HK-2 (cell line): ENCODE data around the gene ERMAP.
"Not testable (repeated sequence)": the region's sequence is repeated elsewhere in the genome, so short reads cannot be mapped to it uniquely, and the experiment has no call there.

Source experiments
- DNase-seq: peaks from one replicate; pipeline ENCODE4 v3.0.0-alpha.2; 2018; ENCODE audit not compliant: unreplicated experiment

ERMAP gene

DNA sequence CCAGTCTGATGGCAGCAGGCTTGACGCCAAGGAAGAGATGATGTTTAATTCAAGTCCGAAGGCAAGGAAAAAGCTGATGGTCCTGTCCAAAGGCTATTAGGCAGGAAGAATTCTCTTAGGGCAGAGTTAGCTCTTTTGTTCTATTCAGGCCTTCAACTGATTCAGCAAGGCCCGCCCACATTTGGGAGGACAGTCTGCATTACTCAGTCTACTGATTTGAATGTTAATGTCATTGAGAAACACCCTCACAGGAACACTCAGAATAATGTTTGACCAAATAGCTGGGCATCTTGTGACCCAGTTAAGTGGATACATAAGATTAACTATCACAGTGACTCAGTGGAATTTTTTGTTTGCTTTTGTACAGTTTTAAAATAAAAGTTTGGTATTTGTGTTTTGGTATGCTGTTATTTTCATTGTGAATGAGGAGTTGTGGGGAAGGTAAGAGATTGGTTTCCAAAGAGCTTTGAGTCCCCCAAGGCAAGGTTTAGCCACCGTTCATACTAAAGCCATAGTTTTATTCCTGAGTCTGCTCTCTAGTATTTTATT is 27.7 kb downstream of the ERMAP start:
- DNase-seq: peak; percentile 26

GRCh38 chr1:42845193-42845592 is 28.3 kb downstream of the ERMAP start:
- no peak for DNase-seq

DNA sequence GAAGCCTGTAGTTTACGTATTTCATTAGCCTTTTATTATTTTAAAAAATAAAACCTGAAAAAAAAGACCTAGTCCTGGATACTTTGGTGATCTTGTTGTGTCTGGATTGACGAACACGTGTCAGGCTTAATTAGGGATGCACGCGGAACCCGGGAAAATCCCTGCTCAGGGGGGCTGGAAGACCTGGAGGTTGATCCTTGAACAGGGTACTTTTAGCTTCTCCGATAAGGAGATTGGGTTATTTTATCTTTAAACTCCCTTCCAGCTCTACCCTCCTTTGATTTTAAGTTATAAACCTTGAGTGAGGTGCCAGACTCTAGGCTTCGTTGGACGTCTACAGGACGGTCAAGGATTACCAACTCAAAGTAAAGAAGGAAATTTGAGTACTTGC is 28.9 kb downstream of the ERMAP start:
- DNase-seq: no peak

- DNase-seq: peak; percentile 94
These were observed 29.6 kb downstream of the ERMAP start, which contains the start of gene ZNF691 for GRCh38 chr1:42846257-42847110. Gene ZNF691, plus strand, starts transcription at chr1:42846613. Its CDS starts 3,046 bp downstream, at chr1:42849659.

GRCh38 chr1:42847111-42847595 is 30.2 kb downstream of the ERMAP start:
- no peak for DNase-seq

DNA sequence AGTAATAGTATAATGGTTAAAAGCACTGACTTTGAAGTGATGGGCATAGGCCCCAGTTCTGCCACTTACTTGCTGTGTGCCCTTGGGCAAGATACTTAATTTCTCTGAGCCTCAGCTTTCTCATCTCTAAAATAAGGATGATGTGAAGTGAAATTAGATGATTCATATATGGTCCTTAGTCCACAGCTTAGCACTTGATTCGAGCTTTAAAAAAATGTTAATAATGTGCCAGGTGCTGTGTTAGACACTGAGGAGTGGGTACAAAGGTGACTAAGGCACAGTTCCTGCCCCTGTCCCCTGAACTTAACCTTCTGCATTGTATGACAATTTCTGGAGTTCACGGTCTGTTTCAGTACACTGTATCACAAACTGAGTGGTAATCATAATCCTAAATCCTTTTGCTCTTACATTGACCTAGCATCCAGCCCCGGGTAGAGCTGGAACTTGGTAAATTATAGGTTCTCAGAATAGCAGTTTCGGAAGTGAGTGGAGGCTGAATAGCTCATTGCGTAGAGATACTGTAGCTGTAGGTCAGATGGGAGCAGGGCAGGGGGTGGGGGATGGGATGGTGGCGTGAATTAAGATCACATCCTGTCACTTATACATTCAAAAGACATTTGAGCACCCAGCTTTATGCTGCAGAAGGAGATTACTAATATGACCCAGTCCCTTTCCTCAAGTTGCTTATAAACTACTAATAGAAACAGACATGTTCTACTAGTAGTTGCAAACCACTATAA is 31.0 kb downstream of the ERMAP start:
- DNase-seq: no peak

DNA sequence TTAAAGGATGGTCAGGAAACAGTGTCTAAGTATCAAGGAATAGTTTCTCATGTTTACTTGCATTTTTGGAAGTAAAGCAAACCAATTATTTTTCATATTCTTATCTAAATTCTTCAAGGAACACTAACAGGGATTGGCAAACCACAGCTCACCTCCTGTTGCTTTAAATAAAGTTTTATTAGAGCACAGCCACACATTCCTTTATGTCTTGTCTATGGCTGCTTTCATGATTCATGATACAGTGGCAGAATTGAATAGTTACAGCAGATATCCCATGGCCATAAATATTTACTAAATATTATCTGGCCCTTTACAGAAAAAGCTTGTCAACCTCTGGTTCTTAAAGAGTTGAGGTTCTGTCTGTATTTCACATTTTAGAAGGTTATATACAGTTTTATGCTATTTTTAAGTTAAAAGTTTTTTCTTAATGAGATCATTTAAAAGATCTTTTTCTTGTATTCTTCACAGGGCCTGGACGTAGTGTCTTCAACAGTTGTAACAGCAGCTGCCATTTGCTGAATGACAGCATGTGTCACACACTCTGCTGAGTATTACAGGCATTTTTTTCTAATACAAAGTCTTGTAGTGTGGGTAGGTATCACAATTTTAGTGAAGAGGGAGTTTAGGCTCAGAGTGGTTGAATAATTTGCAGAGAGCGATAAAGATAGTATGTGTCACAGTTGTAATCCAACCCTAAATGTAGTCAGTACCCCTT is 32.1 kb downstream of the ERMAP start:
- no peak for DNase-seq

GRCh38 chr1:42849944-42850343 is 33.0 kb downstream of the ERMAP start:
- no peak for DNase-seq

- no peak for DNase-seq
These were observed 34.5 kb downstream of the ERMAP start for GRCh38 chr1:42851420-42851819.

GRCh38 chr1:42851960-42852607 is 35.2 kb downstream of the ERMAP start:
- DNase-seq: no peak

- no peak for DNase-seq
These were observed 35.7 kb downstream of the ERMAP start for GRCh38 chr1:42852608-42852980.

DNA sequence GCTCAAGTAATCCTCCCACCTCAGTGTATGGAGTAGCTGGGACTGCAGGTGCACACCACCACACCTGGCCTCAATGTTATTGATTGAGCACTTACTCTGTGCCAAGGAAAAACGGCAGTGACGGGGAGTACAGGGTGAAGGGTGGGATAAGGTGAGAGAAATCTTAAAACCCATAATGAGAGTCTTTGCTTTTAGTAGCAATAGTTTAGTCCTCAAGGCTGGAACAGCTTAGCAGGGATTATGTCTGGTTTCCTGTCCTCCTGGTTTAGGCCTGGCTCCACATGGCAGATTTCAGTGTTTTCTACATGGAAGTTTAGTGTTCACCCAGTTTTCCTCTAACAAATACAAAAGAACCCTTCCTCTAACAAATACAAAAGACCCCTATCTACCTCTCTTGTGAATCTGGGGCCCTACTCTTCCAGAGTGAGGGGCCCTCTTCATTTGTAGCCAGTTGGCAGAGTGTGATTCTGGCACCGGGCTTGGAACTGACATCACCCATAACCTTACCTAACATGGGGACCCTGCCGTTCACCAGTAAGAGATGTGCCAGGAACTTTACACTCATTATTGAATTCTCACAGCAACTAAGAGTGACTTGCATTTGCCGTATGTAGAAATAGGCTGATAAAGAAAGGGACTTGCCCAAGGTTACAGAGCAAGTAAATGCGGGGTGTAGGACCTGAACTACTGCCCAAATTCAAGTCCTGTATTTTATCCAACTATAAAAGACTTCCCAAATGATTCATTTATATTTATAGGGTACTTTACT is 36.4 kb downstream of the ERMAP start:
- no peak for DNase-seq

- not testable (repeated sequence) for DNase-seq
These were observed 39.6 kb downstream of the ERMAP start for GRCh38 chr1:42856554-42856953.

DNA sequence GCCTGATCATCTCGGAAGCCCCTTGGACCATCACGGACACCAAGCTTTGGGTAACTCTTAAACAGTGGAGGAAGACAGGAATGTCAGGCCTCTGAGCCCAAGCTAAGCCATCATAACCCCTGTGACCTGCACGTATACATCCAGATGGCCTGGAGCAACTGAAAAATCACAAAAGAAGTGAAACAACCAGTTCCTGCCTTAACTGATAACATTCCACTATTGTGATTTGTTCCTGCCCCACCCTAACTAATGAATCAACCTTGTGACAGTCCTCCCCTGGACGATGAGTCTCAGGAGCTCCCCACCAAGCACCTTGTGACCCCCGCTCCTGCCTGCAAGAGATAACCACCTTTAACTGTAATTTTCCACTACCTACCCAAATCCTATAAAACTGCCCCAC is 42.4 kb downstream of the ERMAP start:
- DNase-seq: not testable (repeated sequence)

- DNase-seq: no peak
These were observed 43.6 kb downstream of the ERMAP start for GRCh38 chr1:42860339-42861013.

- no peak for DNase-seq
These were observed 44.1 kb downstream of the ERMAP start for GRCh38 chr1:42861014-42861399.

DNA sequence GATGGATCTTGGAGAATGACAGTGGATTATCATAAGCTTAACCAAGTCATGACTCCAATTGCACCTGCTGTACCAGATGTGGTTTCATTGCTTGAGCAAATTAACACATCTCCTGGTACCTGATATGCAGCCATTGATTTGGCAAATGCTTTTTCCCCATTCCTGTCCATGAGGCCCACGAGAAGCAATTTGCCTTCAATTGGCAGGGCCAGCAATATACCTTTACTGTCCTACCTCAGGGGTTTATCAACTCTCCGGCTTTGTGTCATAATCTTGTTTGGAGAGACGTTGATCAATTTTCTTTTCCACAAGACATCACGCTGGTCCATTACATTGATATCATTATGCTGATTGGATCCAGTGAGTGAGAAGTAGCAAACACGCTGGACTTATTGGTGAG is 49.6 kb downstream of the ERMAP start:
- no peak for DNase-seq

GRCh38 chr1:42868466-42868865 is 51.5 kb downstream of the ERMAP start:
- not testable (repeated sequence) for DNase-seq

DNA sequence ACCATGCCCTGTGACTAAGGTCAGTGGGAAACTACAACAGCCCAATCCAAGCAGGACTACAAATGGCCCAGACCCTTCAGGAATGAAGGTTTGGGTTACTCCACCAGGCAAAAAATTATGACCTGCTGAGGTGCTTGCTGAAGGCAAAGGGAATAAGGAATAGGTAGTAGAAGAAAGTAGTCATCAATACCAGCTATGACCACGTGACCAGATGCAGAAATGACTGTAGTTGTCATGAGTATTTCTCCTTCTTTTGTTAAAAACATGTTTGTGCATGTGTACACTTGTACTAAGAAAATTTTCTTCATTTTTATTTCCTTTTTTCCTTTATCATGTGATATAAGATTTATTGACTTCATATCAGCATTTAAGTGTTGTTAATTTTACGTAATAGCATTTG is 52.3 kb downstream of the ERMAP start:
- DNase-seq: not testable (repeated sequence)

- not testable (repeated sequence) for DNase-seq
These were observed 52.8 kb downstream of the ERMAP start for GRCh38 chr1:42869751-42870150.
